ENCODE measurements around the gene NAA38. TPM values are rescaled to one million over a fixed set of nuclear protein-coding genes. Genes with fewer than 3 reads are reported as not detected.

Gene NAA38
- total RNA-seq, 1 experiment from 2014 or later, result 103 TPM

DNA sequence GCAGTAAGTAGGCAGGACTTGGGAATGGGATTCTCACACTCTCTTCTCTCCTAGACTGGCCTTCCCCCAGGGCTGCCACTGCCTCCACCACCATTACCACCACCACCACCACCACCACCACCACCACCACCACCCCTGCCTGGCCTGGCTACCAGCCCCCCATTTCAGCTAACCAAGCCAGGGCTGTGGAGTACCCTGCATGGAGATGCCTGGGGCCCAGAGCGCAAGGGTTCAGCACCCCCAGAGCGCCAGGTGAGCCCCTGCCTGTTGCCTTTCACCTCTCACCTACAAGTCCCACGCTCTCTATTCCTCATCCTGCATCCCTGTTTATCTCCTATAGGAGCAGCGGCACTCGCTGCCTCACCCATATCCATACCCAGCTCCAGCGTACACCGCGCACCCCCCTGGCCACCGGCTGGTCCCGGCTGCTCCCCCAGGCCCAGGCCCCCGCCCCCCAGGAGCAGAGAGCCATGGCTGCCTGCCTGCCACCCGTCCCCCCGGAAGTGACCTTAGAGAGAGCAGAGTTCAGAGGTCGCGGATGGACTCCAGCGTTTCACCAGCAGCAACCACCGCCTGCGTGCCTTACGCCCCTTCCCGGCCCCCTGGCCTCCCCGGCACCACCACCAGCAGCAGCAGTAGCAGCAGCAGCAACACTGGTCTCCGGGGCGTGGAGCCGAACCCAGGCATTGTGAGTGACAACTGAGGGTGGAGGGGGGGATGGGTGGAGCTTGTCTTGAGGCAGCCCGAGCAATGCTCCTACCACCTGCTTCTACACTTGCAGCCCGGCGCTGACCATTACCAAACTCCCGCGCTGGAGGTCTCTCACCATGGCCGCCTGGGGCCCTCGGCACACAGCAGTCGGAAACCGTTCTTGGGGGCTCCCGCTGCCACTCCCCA is 10.3 kb downstream of the NAA38 start:
- Histone ChIP-seq H2AFZ (ENCODE audit: low read depth, low read length, poor library complexity, severe bottlenecking) (no peak overlapping the region), H3K79me2 (ENCODE audit: insufficient read depth, low read length) (peaks cover 69% of the 10 kb centered on the region), H3K9me2 (ENCODE audit: insufficient read depth) (no peaks in the 10 kb centered on the region), H3K9ac (ENCODE audit: low read length) (no peak overlapping the region), H3K4me2 (ENCODE audit: low read length) (no peak overlapping the region), H3K27me3 (ENCODE audit: insufficient read depth, low read length) (no peaks in the 10 kb centered on the region), H3K4me1 (ENCODE audit: control insufficient read depth in 1 of 2, insufficient read depth in 2 of 2, low read length in 2 of 2) (peaks cover 20 to 36% of the 10 kb centered on the region in 2 experiments), H3K9me3 (ENCODE audit: control insufficient read depth in 1 of 2, insufficient read depth in 1 of 2, low read depth in 1 of 2, low read length in 2 of 2) (no peaks in the 10 kb centered on the region), H3K36me3 (ENCODE audit: control insufficient read depth in 1 of 2, insufficient read depth in 2 of 2, low read length in 2 of 2) (peaks cover 19 to 31% of the 10 kb centered on the region in 2 experiments), H3K4me3 (replicated peaks in 1 of 2; ENCODE audit: low read depth in 1 of 2, low read length in 2 of 2) (no peak overlapping the region), H4K20me1 (ENCODE audit: insufficient read depth) (no peaks in the 10 kb centered on the region), H3K27ac (ENCODE audit: low read depth, low read length) (no peak overlapping the region)
- TF ChIP-seq ZBTB33 (IDR thresholded peaks at IDR 0.05; ENCODE audit: extremely low read depth, insufficient replicate concordance, low read length), result no peak
- no peak for TF ChIP-seq SIN3A (IDR thresholded peaks at IDR 0.05; ENCODE audit: low read depth)
- TF ChIP-seq SP1 (IDR thresholded peaks at IDR 0.05; ENCODE audit: low read depth), result no peak
- TF ChIP-seq, protein P1, sequence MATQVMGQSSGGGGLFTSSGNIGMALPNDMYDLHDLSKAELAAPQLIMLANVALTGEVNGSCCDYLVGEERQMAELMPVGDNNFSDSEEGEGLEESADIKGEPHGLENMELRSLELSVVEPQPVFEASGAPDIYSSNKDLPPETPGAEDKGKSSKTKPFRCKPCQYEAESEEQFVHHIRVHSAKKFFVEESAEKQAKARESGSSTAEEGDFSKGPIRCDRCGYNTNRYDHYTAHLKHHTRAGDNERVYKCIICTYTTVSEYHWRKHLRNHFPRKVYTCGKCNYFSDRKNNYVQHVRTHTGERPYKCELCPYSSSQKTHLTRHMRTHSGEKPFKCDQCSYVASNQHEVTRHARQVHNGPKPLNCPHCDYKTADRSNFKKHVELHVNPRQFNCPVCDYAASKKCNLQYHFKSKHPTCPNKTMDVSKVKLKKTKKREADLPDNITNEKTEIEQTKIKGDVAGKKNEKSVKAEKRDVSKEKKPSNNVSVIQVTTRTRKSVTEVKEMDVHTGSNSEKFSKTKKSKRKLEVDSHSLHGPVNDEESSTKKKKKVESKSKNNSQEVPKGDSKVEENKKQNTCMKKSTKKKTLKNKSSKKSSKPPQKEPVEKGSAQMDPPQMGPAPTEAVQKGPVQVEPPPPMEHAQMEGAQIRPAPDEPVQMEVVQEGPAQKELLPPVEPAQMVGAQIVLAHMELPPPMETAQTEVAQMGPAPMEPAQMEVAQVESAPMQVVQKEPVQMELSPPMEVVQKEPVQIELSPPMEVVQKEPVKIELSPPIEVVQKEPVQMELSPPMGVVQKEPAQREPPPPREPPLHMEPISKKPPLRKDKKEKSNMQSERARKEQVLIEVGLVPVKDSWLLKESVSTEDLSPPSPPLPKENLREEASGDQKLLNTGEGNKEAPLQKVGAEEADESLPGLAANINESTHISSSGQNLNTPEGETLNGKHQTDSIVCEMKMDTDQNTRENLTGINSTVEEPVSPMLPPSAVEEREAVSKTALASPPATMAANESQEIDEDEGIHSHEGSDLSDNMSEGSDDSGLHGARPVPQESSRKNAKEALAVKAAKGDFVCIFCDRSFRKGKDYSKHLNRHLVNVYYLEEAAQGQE (IDR thresholded peaks at IDR 0.05; ENCODE audit: low read depth), result no peak
- no peak for TF ChIP-seq JUND (IDR thresholded peaks at IDR 0.05)
- no peak for TF ChIP-seq TCF7L2 (IDR thresholded peaks at IDR 0.05; ENCODE audit: borderline replicate concordance, extremely low read depth, insufficient read depth, insufficient read length)
- TF ChIP-seq SRF (IDR thresholded peaks at IDR 0.05; ENCODE audit: low read depth), result no peak
- no peak for TF ChIP-seq ELF1 (IDR thresholded peaks at IDR 0.05; ENCODE audit: borderline replicate concordance, low read depth)
- no peak for TF ChIP-seq MAX (IDR thresholded peaks at IDR 0.05)
- ChIA-PET CTCF (no interaction called here), POLR2A (no interaction called here), RAD21 (ENCODE audit: low non-redundant PET in 1 of 2, low total read pairs in 2 of 2, uncharacterized antibody in 2 of 2, unreplicated experiment in 2 of 2) (no interaction called here)
- no peak for ATAC-seq
- no peak for DNase-seq (ENCODE audit: low read depth, low spot score)
- BruUV-seq (replicated peaks), result no TSS peak
- intact Hi-C loops (cut with micrococcal nuclease), result no loop called here

All from HCT116 (cell line).